Transverse colon (tissue), 4 donors: ENCODE data around the gene GSX2. TPM values are rescaled to one million over a fixed set of nuclear protein-coding genes. Genes with fewer than 3 reads are reported as not detected.
"Not testable (repeated sequence)": the region's sequence is repeated elsewhere in the genome, so short reads cannot be mapped to it uniquely, and the experiment has no call there.

Experiments used
- DNase-seq: peaks from one replicate; pipeline ENCODE4 v3.0.0-alpha.2; 2019
- H3K27ac ChIP-seq, 4 donors: fragments of 200-600 bp; sonication (generic); 2 replicates each; pipeline ENCODE4 v1.5.1; 2016 to 2018; ENCODE audit warnings: inconsistent platforms in 4 of 4
- H3K27me3 ChIP-seq: fragments of 200-600 bp; sonication (generic); 2 replicates; pipeline ENCODE4 v1.5.1; 2017; ENCODE audit warnings: inconsistent platforms
- H3K36me3 ChIP-seq, 4 donors: fragments of 200-600 bp; sonication (generic); 2 replicates each; pipeline ENCODE4 v1.5.1; 2017 to 2019; ENCODE audit warnings: inconsistent platforms in 4 of 4
- H3K4me1 ChIP-seq, 4 donors: fragments of 200-600 bp; sonication (generic); 2 replicates each; pipeline ENCODE4 v1.5.1; 2017 to 2020; ENCODE audit warnings: inconsistent platforms in 4 of 4
- H3K4me3 ChIP-seq, 4 donors: fragments of 200-600 bp; sonication (generic); 1 replicate in 1 of 4; 2 replicates in 3 of 4; pipeline versions ENCODE4 v1.5.1 to v1.6.1; 2017 to 2019; ENCODE audit warnings: inconsistent platforms in 4 of 4
- H3K9me3 ChIP-seq, 2 donors: fragments of 200-600 bp; sonication (generic); 2 replicates each; pipeline ENCODE4 v1.5.1; 2017 to 2019; ENCODE audit warnings: inconsistent platforms in 2 of 2
- CTCF ChIP-seq, 5 experiments: fragments of 200-600 bp in 3 of 5; fragments of 450-650 bp in 2 of 5; sonication (generic) in 3 of 5; IDR thresholded peaks; 1 replicate in 2 of 5; 2 replicates in 3 of 5; pipeline ENCODE4 v1.5.1; 2016 to 2017; ENCODE audit warnings: antibody characterized with exemption in 5 of 5, inconsistent platforms in 3 of 5, mild to moderate bottlenecking in 2 of 5, moderate library complexity in 1 of 5
- EP300 ChIP-seq: sonication (generic); formaldehyde crosslinking; IDR thresholded peaks from one replicate; pipeline ENCODE4 v1.6.1; 2017; ENCODE audit warnings: antibody characterized with exemption, low read depth
- POLR2A ChIP-seq: fragments of 450-650 bp; IDR thresholded peaks from one replicate; pipeline ENCODE4 v1.6.1; 2016; ENCODE audit warnings: antibody characterized with exemption, mild to moderate bottlenecking, moderate library complexity
- POLR2AphosphoS5 ChIP-seq, 3 donors: sonication (generic); formaldehyde crosslinking; IDR thresholded peaks; one replicate each; pipeline ENCODE4 v1.6.1; 2016; ENCODE audit warnings: antibody characterized with exemption in 3 of 3
- WGBS, 2 donors: methylation state at CpG; one replicate each; pipeline ENCODE4 v1.1.5; 2018; ENCODE audit warnings: low coverage in 1 of 2; 5-methylcytosine and 5-hydroxymethylcytosine counted together
- in situ Hi-C, 4 donors: fragments of 200-750 bp; cut with MboI; loops; one replicate each; pipeline versions ENCODE4 v1.15.0 to v1.15.1; 2017; ENCODE audit warnings: low sequenced_read_pairs in 3 of 4, low pct_ligation_motif_present in 1 of 4, low pct_unique_long_range_greater_than_20kb in 1 of 4
- intact Hi-C: fragments of 100-400 bp; cut with DNase I; formaldehyde crosslinking; loops from one replicate; pipeline ENCODE4 v1.15.1; 2023; ENCODE audit warnings: low total_unique reads
- total RNA-seq, 4 donors: library from RNA; depleted of rRNA; stranded (reverse); fragments of >200 nt; gene quantifications; one replicate each; pipeline ENCODE4 v1.1.0, GENCODE V29; 2016

The GSX2 gene
- total RNA-seq, 4 donors from 2014 or later = not detected

DNA sequence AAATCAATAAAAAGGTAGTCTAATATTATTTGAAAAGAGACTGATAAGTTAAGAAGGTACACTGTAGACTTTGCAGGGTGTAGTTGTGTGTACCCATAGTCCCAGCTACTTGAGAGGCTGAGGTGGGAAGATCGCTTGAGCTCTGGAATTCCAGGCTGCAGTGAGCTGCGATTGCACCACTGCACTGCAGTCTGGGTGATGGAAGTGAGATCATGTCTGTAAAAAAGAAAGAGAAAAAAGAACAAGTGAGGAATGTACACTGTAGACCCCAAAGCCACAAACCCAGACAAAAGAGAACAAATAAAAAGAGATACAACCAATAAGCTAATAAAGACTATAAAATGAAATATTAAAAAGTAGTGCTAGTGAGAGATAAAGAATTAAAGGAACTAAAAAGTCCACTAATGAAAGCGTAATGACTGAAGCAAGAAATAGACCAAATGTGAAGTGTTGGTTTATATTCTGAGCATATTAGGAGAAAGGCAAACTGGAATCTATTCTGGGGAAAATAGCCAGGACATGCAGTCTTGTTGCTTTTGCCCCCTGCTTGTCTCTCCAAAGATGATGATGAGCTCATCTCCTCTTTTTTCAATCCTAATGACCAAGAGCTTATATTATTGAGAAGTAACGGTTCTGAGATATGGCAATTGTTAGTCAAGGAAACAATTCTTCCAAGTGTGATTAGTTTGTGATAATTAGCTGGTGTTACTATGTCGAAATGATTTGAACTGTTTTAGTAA lies 19.1 kb downstream of the GSX2 start:
- TF ChIP-seq EP300 = no peak
- no peak for TF ChIP-seq POLR2A
- no peak for TF ChIP-seq POLR2AphosphoS5 (IDR thresholded peaks at IDR 0.05)
- no peak for TF ChIP-seq CTCF (IDR thresholded peaks at IDR 0.05)
- Histone ChIP-seq H3K27me3 (peaks cover 5% of the 10 kb centered on the region), H3K9me3 (no peaks in the 10 kb centered on the region), H3K4me3 (no peak overlapping the region), H3K36me3 (no peaks in the 10 kb centered on the region), H3K27ac (no peak overlapping the region), H3K4me1 (peaks cover 0 to 14% (median 0%) of the 10 kb centered on the region in 4 donors)
- in situ Hi-C loops = no loop called here
- 57 to 64% methylated on average over 5 of the region's 5 CpGs for WGBS, 2 donors
- no peak for DNase-seq
- intact Hi-C loops = no loop called here

GRCh38 chr4:54120518-54120917 lies 20.6 kb downstream of the GSX2 start:
- Histone ChIP-seq H3K4me1 (peaks cover 0 to 14% (median 0%) of the 10 kb centered on the region in 4 donors), H3K4me3 (no peak overlapping the region), H3K9me3 (no peaks in the 10 kb centered on the region), H3K36me3 (no peaks in the 10 kb centered on the region), H3K27ac (no peak overlapping the region), H3K27me3 (no peaks in the 10 kb centered on the region)
- no peak for TF ChIP-seq POLR2A
- no peak for TF ChIP-seq POLR2AphosphoS5 (IDR thresholded peaks at IDR 0.05)
- TF ChIP-seq CTCF (IDR thresholded peaks at IDR 0.05) = no peak
- TF ChIP-seq EP300 = no peak
- intact Hi-C loops (no loop called here), in situ Hi-C loops (no loop called here)
- no peak for DNase-seq

GRCh38 chr4:54127660-54128059 lies 27.7 kb downstream of the GSX2 start:
- 97% methylated on average over 1 of the region's 1 CpG; no CpG with 5 or more reads in 1 of the 2 donors for WGBS, 2 donors
- DNase-seq = no peak
- intact Hi-C loops (loop anchor here (2.0 kb wide), 1 partner anchor 71 kb away; no protein-coding TSS in a partner anchor), in situ Hi-C loops (no loop called here)
- Histone ChIP-seq H3K27me3 (peaks cover 14% of the 10 kb centered on the region), H3K27ac (no peak overlapping the region), H3K4me3 (no peak overlapping the region), H3K9me3 (peaks cover 7 to 10% of the 10 kb centered on the region in 2 donors), H3K4me1 (no peaks in the 10 kb centered on the region), H3K36me3 (no peaks in the 10 kb centered on the region)
- TF ChIP-seq EP300 (no peak), POLR2A (no peak), POLR2AphosphoS5 (IDR thresholded peaks at IDR 0.05) (no peak), CTCF (IDR thresholded peaks at IDR 0.05) (no peak)

- H3K27ac ChIP-seq, H3K36me3 ChIP-seq, in situ Hi-C loops, H3K4me1 ChIP-seq, DNase-seq, H3K4me3 ChIP-seq: not testable (repeated sequence)
- 96 to 100% methylated on average over 2 of the region's 2 CpGs for WGBS, 2 donors
- Histone ChIP-seq H3K27me3 (peaks cover 14% of the 10 kb centered on the region), H3K9me3 (peaks cover 7 to 10% of the 10 kb centered on the region in 2 donors)
- intact Hi-C loops = loop anchor here (2.0 kb wide), 1 partner anchor 72 kb away; no protein-coding TSS in a partner anchor
These were observed 28.7 kb downstream of the GSX2 start for GRCh38 chr4:54128694-54129093.

DNA sequence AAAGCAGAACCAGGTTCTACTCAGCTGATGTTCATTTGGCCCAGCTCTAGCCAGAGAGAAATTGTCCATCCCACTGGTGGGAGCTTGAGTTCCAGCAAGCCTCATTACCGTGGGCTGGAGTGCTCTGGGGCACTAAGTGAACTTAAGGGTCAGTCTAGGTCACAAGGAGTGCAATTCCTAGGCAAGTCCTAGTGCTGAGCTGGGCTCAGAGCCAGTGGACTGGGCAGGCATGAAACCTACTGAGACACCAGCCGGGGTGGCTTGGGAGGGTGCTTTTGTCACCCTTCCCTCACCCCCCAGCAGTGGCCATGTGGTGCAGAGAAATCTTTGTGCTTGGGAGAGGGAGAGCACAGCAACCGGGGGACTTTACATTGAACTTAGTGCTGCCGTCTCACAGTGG lies 39.4 kb downstream of the GSX2 start:
- no peak for TF ChIP-seq CTCF (IDR thresholded peaks at IDR 0.05)
- Histone ChIP-seq H3K4me3 (no peak overlapping the region), H3K4me1 (peaks cover 0 to 4% (median 1%) of the 10 kb centered on the region in 4 donors), H3K27me3 (peaks cover 23% of the 10 kb centered on the region), H3K27ac (no peak overlapping the region), H3K9me3 (no peaks in the 10 kb centered on the region), H3K36me3 (no peaks in the 10 kb centered on the region)
- intact Hi-C loops = no loop called here
- WGBS, 2 donors = 69 to 100% methylated on average over 1 to 4 of the region's 4 CpGs
- DNase-seq = no peak
- in situ Hi-C loops = no loop called here
